BJ (cell line): ENCODE data around the gene BAIAP2L1. TPM values are rescaled to one million over a fixed set of nuclear protein-coding genes. Genes with fewer than 3 reads are reported as not detected.

Experiments used
- CTCF ChIA-PET: fragments of 350-600 bp; formaldehyde crosslinking; extraction: SDS; loops from one replicate; lab custom pipeline; 2021; ENCODE audit warnings: antibody characterized with exemption, inconsistent platforms; lab: Yijun Ruan, JAX
- POLR2A ChIA-PET: fragments of 300-600 bp; sonication (Branson Sonifier 250); formaldehyde crosslinking; extraction: SDS; loops from one replicate; lab custom pipeline; 2021; ENCODE audit warnings: antibody characterized with exemption; lab: Charles Lee
- DNase-seq: peaks from one replicate; pipeline ENCODE4 v3.0.0-alpha.2; 2011; ENCODE audit warnings: low read depth
- H3K27me3 ChIP-seq: 2 replicates; pipeline ENCODE4 v1.6.0; 2011; ENCODE audit warnings: low read length; ENCODE audit not compliant: control insufficient read depth, insufficient read depth
- H3K36me3 ChIP-seq: 2 replicates; pipeline ENCODE4 v1.5.1; 2011; ENCODE audit warnings: low read length; ENCODE audit not compliant: control insufficient read depth, insufficient read depth
- H3K4me3 ChIP-seq: 2 replicates; pipeline ENCODE4 v1.5.1; 2011; ENCODE audit warnings: low read depth, mild to moderate bottlenecking, control low read depth, low read length
- CTCF ChIP-seq: IDR thresholded peaks from 2 replicates; pipeline ENCODE4 v1.5.1; 2011; ENCODE audit warnings: low read depth, mild to moderate bottlenecking, control low read depth, inconsistent platforms, low read length, moderate library complexity; ENCODE audit not compliant: insufficient read depth
- polyA plus RNA-seq: library from polyadenylated mRNA; depleted of rRNA; stranded (reverse); fragments of >200 nt; gene quantifications from 2 replicates; pipeline ENCODE4 v1.2.3, GENCODE V29; 2011

The BAIAP2L1 gene
- polyA plus RNA-seq, 1 experiment, result 11.4 TPM

GRCh38 chr7:98372993-98373392, 27.9 kb downstream of the BAIAP2L1 start:
- TF ChIP-seq CTCF, result no peak
- no peaks in the 10 kb centered on the region for H3K36me3 ChIP-seq
- CTCF ChIA-PET, result interaction anchor here (1.2 to 1.8 kb wide), 2 partner anchors 15 to 17 kb away, joined by 3 to 5 read pairs; no protein-coding TSS in a partner anchor
- no peaks in the 10 kb centered on the region for H3K27me3 ChIP-seq
- H3K4me3 ChIP-seq, result no peak overlapping the region
- POLR2A ChIA-PET, result no interaction called here
- no peak for DNase-seq

GRCh38 chr7:98369726-98370125, 31.2 kb downstream of the BAIAP2L1 start:
- DNase-seq, result no peak
- no peak for TF ChIP-seq CTCF
- Histone ChIP-seq H3K36me3 (no peaks in the 10 kb centered on the region), H3K4me3 (no peak overlapping the region), H3K27me3 (no peaks in the 10 kb centered on the region)
- CTCF ChIA-PET, result interaction anchor here (1.4 kb wide), 1 partner anchor 10 kb away, joined by 3 read pairs; no protein-coding TSS in a partner anchor
- POLR2A ChIA-PET, result no interaction called here

GRCh38 chr7:98368716-98369115, 32.2 kb downstream of the BAIAP2L1 start:
- Histone ChIP-seq H3K36me3 (no peaks in the 10 kb centered on the region), H3K27me3 (no peaks in the 10 kb centered on the region), H3K4me3 (no peak overlapping the region)
- ChIA-PET POLR2A (interaction anchor here (0.6 kb wide), 2 partner anchors 10 to 49 kb away, joined by 4 to 6 read pairs; no protein-coding TSS in a partner anchor), CTCF (interaction anchor here (1.2 kb wide), 1 partner anchor 13 kb away, joined by 3 read pairs; no protein-coding TSS in a partner anchor)
- no peak for TF ChIP-seq CTCF
- no peak for DNase-seq

GRCh38 chr7:98366562-98366938, 34.3 kb downstream of the BAIAP2L1 start:
- Histone ChIP-seq H3K4me3 (no peak overlapping the region), H3K36me3 (no peaks in the 10 kb centered on the region), H3K27me3 (no peaks in the 10 kb centered on the region)
- no peak for TF ChIP-seq CTCF
- no peak for DNase-seq
- CTCF ChIA-PET, result no interaction called here
- POLR2A ChIA-PET, result no interaction called here

- no peak for TF ChIP-seq CTCF
- Histone ChIP-seq H3K4me3 (no peak overlapping the region), H3K36me3 (no peaks in the 10 kb centered on the region), H3K27me3 (no peaks in the 10 kb centered on the region)
- ChIA-PET CTCF (no interaction called here), POLR2A (no interaction called here)
- DNase-seq, result no peak
Observed at GRCh38 chr7:98365863-98366561, 34.9 kb downstream of the BAIAP2L1 start.
